ENCODE results near the gene BABAM2. TPM values are rescaled to one million over a fixed set of nuclear protein-coding genes. Genes with fewer than 3 reads are reported as not detected.

Gene BABAM2
- total and polyA plus RNA-seq, 11 donors: 22.2 to 75.1 (median 62.5) TPM

DNA sequence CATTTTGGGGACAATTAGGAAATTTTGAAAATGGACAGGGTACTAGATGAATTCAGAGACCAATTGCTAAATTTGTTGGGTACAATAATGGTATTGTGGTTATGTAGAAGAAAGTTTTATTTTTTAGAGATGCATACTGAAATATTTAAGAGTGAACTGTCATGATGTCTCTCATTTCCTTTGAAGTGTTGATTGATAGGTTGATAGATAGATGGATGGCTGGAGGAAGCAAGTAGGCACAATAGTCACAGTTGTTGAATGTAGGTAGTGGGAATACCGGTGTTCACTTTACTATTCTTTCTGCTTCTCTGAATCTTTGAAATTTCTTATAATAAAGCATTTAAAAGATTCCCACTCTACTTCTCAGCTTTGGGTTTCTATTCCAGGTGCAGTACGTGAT is 350.4 kb downstream of the BABAM2 start:
- DNase-seq (no peak), ATAC-seq (no peak)
- H3K36me3 ChIP-seq: peaks cover 0 to 27% (median 19%) of the 10 kb centered on the region in 9 donors
- WGBS, 4 donors: 94 to 100% (median 98%) methylated on average over 2 of the region's 2 CpGs
- no peak overlapping the region for H3K27ac ChIP-seq
- TF ChIP-seq POLR2A (IDR thresholded peaks at IDR 0.05): no peak
- TF ChIP-seq, protein P1, sequence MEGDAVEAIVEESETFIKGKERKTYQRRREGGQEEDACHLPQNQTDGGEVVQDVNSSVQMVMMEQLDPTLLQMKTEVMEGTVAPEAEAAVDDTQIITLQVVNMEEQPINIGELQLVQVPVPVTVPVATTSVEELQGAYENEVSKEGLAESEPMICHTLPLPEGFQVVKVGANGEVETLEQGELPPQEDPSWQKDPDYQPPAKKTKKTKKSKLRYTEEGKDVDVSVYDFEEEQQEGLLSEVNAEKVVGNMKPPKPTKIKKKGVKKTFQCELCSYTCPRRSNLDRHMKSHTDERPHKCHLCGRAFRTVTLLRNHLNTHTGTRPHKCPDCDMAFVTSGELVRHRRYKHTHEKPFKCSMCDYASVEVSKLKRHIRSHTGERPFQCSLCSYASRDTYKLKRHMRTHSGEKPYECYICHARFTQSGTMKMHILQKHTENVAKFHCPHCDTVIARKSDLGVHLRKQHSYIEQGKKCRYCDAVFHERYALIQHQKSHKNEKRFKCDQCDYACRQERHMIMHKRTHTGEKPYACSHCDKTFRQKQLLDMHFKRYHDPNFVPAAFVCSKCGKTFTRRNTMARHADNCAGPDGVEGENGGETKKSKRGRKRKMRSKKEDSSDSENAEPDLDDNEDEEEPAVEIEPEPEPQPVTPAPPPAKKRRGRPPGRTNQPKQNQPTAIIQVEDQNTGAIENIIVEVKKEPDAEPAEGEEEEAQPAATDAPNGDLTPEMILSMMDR (IDR thresholded peaks at IDR 0.05): no peak
- H3K27me3 ChIP-seq: no peaks in the 10 kb centered on the region
- H3K9me3 ChIP-seq: no peaks in the 10 kb centered on the region
- H3K4me1 ChIP-seq: peaks cover 0 to 16% (median 5%) of the 10 kb centered on the region in 12 donors
- intact Hi-C loops (cut with DNase I): loop anchor here in 1 of 10 donors (10.0 kb wide), 1 partner anchor 356 kb away; no protein-coding TSS in a partner anchor
- no peak overlapping the region for H3K4me3 ChIP-seq

DNA sequence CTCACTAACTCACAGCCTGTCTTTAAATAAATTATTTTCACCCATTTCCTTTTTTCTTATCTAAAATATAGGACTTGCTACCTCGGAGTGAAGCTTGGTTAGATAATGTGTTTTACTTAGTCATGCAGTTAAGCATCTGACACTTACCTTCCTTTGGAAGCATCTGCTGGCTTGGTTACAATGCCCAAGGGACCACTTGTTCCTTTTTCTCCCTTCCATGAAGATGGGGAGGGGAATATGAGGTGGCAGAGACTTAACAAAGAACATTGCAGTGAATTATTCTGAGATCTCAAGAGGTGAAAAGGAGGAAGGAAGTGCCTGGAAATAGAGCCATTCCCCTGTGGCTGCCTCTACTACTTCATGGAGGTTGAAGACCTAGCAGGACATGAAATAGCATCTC is 356.8 kb downstream of the BABAM2 start:
- H3K27me3 ChIP-seq: no peaks in the 10 kb centered on the region
- no peaks in the 10 kb centered on the region for H3K9me3 ChIP-seq
- intact Hi-C loops (cut with DNase I): loop anchor here in 2 of 10 donors (5.0 to 10.0 kb wide), 2 partner anchors 290 to 362 kb away; no protein-coding TSS in a partner anchor
- TF ChIP-seq POLR2A (IDR thresholded peaks at IDR 0.05): no peak
- TF ChIP-seq, protein P1 (IDR thresholded peaks at IDR 0.05): no peak
- DNase-seq: no peak
- H3K4me3 ChIP-seq: no peak overlapping the region
- peak in 2 of 4 donors; percentile 36 to 75 for ATAC-seq
- peaks cover 0 to 16% (median 12%) of the 10 kb centered on the region in 12 donors for H3K4me1 ChIP-seq
- H3K36me3 ChIP-seq: peaks cover 0 to 17% (median 14%) of the 10 kb centered on the region in 9 donors
- peak overlapping the region in 6 of 12 donors; percentile 10 to 50 (median 24) for H3K27ac ChIP-seq
- WGBS, 4 donors: 5 to 9% (median 5%) methylated on average over 1 of the region's 1 CpG

DNA sequence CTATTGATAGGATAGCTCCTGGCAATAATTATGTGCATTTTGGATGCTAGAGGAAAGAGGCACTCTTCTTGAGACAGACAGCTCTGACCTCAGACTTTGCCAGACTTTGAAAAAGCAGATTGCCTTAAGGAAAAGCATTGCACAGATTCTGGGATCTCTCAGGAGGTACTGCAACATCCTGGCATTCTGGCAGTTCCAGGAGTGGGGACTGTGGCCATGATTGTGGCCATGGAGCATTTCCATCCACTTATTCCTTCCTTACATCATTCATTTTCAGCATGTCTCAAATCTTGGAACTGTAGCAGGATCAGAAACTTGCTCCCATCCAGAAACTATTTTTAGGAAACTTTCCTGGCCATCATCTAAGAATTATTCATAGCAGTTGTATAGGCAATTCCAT is 357.2 kb downstream of the BABAM2 start:
- Histone ChIP-seq H3K27me3 (no peaks in the 10 kb centered on the region), H3K4me1 (peaks cover 0 to 16% (median 12%) of the 10 kb centered on the region in 12 donors), H3K36me3 (peaks cover 0 to 17% (median 14%) of the 10 kb centered on the region in 9 donors), H3K27ac (peak overlapping the region in 7 of 12 donors; percentile 10 to 50 (median 22)), H3K9me3 (no peaks in the 10 kb centered on the region), H3K4me3 (no peak overlapping the region)
- DNase-seq: no peak
- peak in 3 of 4 donors; percentile 36 to 75 (median 60) for ATAC-seq
- TF ChIP-seq, protein P1 (IDR thresholded peaks at IDR 0.05): no peak
- no peak for TF ChIP-seq POLR2A (IDR thresholded peaks at IDR 0.05)
- intact Hi-C loops (cut with DNase I): loop anchor here in 2 of 10 donors (5.0 to 10.0 kb wide), 2 partner anchors 290 to 363 kb away; no protein-coding TSS in a partner anchor

DNA sequence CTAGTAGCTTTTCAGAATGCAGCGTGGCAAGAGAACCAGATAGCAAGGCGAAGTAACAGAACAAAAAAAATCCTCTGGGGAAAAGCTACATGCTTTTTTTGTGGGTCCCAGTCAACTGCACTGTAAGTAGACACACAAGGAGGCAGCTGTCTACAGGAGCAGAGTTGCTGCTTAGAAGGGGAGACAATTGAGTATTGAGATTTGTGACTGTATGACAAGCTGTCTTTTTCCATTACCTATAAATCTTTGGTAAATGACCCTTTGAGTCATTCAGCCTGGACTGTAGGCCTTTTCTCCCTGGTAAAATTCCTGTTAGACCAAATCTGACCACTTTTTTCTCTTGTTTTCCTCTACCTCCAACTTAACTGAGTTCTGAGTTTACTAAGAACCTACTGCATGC is 358.0 kb downstream of the BABAM2 start:
- peaks cover 0 to 16% (median 12%) of the 10 kb centered on the region in 12 donors for H3K4me1 ChIP-seq
- TF ChIP-seq, protein P1 (IDR thresholded peaks at IDR 0.05): no peak
- TF ChIP-seq POLR2A (IDR thresholded peaks at IDR 0.05): no peak
- H3K27me3 ChIP-seq: no peaks in the 10 kb centered on the region
- peaks cover 0 to 17% (median 14%) of the 10 kb centered on the region in 9 donors for H3K36me3 ChIP-seq
- WGBS, 4 donors: 84 to 97% (median 93%) methylated on average over 2 of the region's 2 CpGs
- no peak overlapping the region for H3K27ac ChIP-seq
- DNase-seq (no peak), ATAC-seq (no peak)
- no peaks in the 10 kb centered on the region for H3K9me3 ChIP-seq
- intact Hi-C loops (cut with DNase I): loop anchor here in 2 of 10 donors (5.0 to 10.0 kb wide), 2 partner anchors 291 to 364 kb away; no protein-coding TSS in a partner anchor
- H3K4me3 ChIP-seq: no peak overlapping the region

Measured in heart left ventricle (tissue), 16 donors.